ENCODE results near the gene SYDE1.

SYDE1 gene

GRCh38 chr19:15125232-15126067 is 18.2 kb downstream of the SYDE1 start:
- DNase-seq (ENCODE audit: low read depth, low spot score) = peak; percentile 99

GRCh38 chr19:15126131-15126910 is 19.1 kb downstream of the SYDE1 start:
- DNase-seq (ENCODE audit: low read depth, low spot score) = no peak

- no peak for DNase-seq (ENCODE audit: low read depth, low spot score)
Measured at GRCh38 chr19:15128162-15128770, 21.1 kb downstream of the SYDE1 start.

- no peak for DNase-seq (ENCODE audit: low read depth, low spot score)
Measured at GRCh38 chr19:15129856-15130585, 22.8 kb downstream of the SYDE1 start.

DNA sequence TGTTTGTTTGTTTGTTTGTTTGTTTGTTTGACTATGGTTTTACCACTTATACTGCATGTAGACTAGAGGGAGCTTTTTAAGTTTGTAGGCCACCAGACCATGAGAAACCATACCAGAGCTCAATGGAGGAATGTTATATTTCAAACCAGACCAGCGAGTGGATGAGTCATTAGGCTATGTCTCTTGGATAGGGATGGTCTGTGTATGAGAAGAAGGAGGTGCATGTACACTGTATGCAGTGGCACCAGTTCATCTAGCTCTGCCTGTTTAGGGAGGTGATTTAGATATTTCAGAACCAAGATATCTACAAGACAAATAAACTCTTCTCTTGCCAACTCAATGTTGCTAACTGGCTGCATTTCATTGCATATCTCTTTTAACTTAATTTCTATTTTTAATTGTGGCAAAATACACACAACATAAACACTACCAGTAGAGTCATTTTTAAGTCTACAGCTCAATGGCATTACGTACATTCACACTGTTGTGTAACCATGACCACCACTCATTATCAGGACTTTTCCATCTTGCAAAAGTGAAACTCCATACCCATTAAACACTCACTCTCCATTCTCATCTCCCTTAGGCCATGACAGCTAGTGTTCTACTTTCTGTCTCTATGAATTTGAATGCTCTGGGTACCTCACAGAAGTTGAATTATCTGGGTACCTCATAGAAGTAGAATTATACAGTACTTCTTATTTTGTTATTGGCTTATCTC is 29.2 kb downstream of the SYDE1 start:
- no peak for DNase-seq (ENCODE audit: low read depth, low spot score)

GRCh38 chr19:15137777-15138176 is 30.6 kb downstream of the SYDE1 start:
- DNase-seq (ENCODE audit: low read depth, low spot score) = no peak

GRCh38 chr19:15138427-15138826 is 31.2 kb downstream of the SYDE1 start:
- no peak for DNase-seq (ENCODE audit: low read depth, low spot score)

GRCh38 chr19:15141143-15141542 is 33.9 kb downstream of the SYDE1 start:
- no peak for DNase-seq (ENCODE audit: low read depth, low spot score)

DNA sequence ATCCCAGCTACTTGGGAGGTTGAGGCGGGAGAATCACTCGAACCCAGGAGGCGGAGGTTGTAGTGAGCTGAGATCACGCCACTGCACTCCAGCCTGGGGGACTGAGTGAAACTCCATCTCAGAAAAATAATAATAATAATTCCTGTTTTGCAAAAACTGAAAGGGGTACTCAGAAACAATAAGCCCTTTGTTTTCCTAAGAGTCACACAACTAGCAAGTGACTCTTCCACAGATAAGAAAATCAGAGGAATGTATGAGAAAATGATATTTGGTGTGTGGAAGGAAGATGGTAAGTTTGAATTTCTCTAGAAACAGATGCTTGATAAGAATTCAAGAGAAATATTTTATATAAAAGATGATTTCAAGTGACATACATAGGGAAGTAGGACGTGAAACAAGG is 35.1 kb downstream of the SYDE1 start:
- no peak for DNase-seq (ENCODE audit: low read depth, low spot score)

DNA sequence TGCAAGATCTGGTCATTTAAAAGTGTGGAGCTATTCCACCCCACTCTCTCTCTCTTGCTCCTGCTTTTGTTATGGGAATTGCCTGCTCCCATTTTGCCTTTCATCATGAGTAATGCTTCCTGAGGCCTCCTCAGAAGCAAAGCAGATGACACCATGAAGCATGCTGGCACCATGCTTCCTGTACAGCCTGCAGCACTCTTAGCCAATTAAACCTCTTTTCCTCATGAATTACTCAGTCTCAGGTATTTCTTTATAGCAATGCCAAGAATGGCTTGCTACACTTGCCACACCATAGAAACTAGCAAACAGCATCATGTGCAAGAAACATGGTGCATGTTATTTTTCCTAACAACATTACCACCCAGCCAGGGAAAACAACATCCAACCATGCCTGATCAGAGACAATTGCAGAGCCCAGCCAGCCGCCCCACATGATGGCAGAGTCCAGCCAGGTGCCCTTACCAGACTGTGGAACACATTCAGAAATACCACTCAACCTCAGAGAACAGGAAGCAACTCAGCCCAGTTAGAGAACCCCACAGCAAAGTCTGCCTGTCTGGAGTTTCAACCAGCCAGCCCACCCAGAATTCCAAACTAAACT is 36.9 kb downstream of the SYDE1 start:
- DNase-seq (ENCODE audit: low read depth, low spot score) = no peak

DNA sequence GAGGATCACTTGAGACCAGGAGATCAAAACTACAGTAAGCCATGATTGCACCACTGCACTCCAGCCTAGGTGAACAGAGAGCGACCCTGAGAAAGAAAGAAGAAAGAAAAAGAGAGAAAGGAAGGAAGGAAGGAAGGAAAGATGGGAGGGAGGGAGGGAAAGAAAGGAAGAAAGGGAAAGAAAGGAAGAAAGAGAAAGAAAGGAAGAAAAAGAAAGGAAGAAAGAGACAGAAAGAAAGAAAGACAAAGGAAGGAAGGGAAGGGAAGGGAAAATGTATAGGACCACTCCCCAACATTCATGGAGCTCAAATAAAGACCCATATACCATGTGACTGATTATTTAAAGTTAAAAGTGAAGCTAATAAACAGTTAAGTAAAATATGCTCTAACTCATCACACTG is 39.9 kb downstream of the SYDE1 start:
- no peak for DNase-seq (ENCODE audit: low read depth, low spot score)

DNA sequence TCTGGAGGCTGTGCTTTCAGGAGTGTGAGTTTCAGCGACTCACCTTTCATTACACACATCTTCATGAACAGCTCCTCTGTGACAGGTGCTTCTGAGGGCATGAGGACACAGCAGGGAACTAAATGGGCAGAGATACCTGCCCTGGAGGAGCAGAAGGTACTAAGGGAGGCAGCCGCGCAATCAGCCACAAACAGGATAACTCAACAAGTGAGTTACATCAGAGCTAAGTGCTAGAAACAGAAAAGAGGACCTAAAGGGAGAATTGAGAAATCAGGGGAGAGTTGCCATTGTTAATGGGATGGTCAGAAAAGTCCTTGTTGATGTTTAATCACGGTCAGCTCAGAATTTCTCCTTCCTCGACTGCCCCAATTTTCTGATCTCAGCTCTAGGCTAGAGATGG is 42.5 kb downstream of the SYDE1 start:
- DNase-seq (ENCODE audit: low read depth, low spot score) = no peak

DNA sequence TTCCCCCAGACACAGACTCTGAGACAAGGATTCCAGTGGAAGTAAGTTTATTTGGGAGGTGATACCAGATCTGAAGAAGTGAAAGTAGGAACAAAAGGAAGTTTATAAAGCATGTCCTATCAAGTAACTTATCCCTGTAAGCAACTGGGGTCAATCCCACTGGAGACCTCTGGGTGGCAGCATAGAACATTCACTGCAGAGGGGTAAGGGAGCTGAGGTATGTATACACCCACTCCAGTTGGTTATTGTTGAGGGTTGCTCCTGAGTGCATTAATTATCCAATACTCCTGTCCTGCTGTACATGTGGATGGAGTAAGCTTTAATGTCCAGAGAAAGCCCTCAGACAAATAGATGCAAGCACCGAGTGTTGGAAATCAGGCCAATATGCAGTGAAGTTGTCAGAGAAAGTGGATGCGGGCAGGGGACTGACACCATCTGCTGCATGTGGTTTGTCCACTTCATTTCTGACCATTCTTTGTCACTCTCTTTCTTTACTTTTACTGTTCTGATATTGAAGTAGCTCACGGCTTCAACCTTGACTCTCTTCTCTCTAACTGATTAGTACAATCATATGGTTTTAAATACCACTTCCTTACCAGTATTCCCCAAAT is 46.9 kb downstream of the SYDE1 start:
- DNase-seq (ENCODE audit: low read depth, low spot score) = peak; percentile 47

GRCh38 chr19:15155296-15155695 is 48.1 kb downstream of the SYDE1 start:
- DNase-seq (ENCODE audit: low read depth, low spot score) = no peak

DNA sequence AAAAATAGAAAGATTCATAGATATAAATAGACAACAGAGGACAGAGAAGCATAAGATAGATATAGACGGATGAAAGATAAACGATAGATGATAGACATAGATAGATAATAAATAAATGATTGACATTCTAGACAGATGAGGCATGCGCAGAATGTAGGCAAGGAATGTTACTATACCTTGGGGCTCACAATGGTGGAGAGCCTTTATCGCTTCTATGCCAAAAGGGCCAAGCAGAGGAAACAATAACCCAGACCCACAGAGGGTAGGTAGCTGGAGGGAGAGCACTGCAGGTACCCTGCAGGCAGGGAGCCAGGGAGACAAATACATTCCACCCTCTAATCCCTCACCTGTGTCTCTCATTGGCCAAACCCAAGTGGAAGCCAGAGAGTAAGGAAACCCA is 49.2 kb downstream of the SYDE1 start:
- no peak for DNase-seq (ENCODE audit: low read depth, low spot score)

GRCh38 chr19:15159251-15159650 is 52.0 kb downstream of the SYDE1 start:
- peak; percentile 40 for DNase-seq (ENCODE audit: low read depth, low spot score)

- no peak for DNase-seq (ENCODE audit: low read depth, low spot score)
Measured at GRCh38 chr19:15161028-15161984, 54.1 kb downstream of the SYDE1 start.

All from astrocyte of the hippocampus (primary cell).